HepG2 (cell line): ENCODE results near the gene VEZF1. TPM values are rescaled to one million over a fixed set of nuclear protein-coding genes. Genes with fewer than 3 reads are reported as not detected.

Experiments
- ATAC-seq: fragments of 200-7000 bp; cut with Tn5 transposase; 3 replicates; pipeline ENCODE4 v1.9.1; 2020; ENCODE audit warnings: mild to moderate bottlenecking, moderate library complexity
- BruUV-seq: library from RNA; stranded (reverse); fragments of 400-500 nt; replicated peaks from 2 replicates; lab custom pipeline; 2021; lab: Mats Ljungman, UMichigan
- CTCF ChIA-PET: fragments of 300-600 bp; formaldehyde crosslinking; extraction: SDS; loops from one replicate; lab custom pipeline; 2021; ENCODE audit warnings: low total read pairs, inconsistent platforms, low intra/inter-chr PET ratio; lab: Yijun Ruan, JAX
- POLR2A ChIA-PET: fragments of 350-600 bp; sonication (Branson Sonifier 250); formaldehyde crosslinking; loops from one replicate; lab custom pipeline; 2020; ENCODE audit warnings: antibody characterized with exemption, inconsistent platforms; lab: Yijun Ruan, JAX
- DNase-seq: peaks from one replicate; pipeline ENCODE4 v3.0.0-alpha.2; 2015; ENCODE audit warnings: low spot score
- FAIRE-seq: peaks from 3 replicates; lab custom pipeline; 2011; peaks lifted over from hg19 to GRCh38; lab: Jason Lieb, UNC
- H2AFZ ChIP-seq: one replicate; pipeline ENCODE4 v1.6.1; 2011; ENCODE audit warnings: low read length, inconsistent platforms
- H3K27ac ChIP-seq: fragments of 300-600 bp; 3 replicates; pipeline ENCODE4 v1.8.0; 2011; ENCODE audit warnings: mixed run types, mild to moderate bottlenecking, mixed read lengths, low read length, inconsistent platforms; ENCODE audit not compliant: insufficient read depth; ENCODE audit errors: extremely low read length
- H3K27me3 ChIP-seq, 2 experiments: fragments of 200-600 bp in 1 of 2; 2 replicates in 1 of 2; 3 replicates in 1 of 2; pipeline versions ENCODE4 v1.6.0 to v1.8.0; 2011; ENCODE audit warnings: low read length in 2 of 2, mild to moderate bottlenecking in 2 of 2, moderate library complexity in 2 of 2, inconsistent platforms in 1 of 2; ENCODE audit not compliant: insufficient read depth in 2 of 2, control insufficient read depth in 1 of 2
- H3K36me3 ChIP-seq, 2 experiments: fragments of 200-600 bp in 1 of 2; replicated peaks in 1 of 2; 2 replicates in 1 of 2; 3 replicates in 1 of 2; pipeline versions ENCODE4 v1.5.1 to v1.8.0; 2011; ENCODE audit warnings: low read length in 2 of 2, inconsistent platforms in 1 of 2; ENCODE audit not compliant: insufficient read depth in 2 of 2, control insufficient read depth in 1 of 2
- H3K4me1 ChIP-seq: 2 replicates; pipeline ENCODE4 v1.5.1; 2012; ENCODE audit warnings: low read length, inconsistent platforms; ENCODE audit not compliant: insufficient read depth
- H3K4me2 ChIP-seq: 2 replicates; pipeline ENCODE4 v1.6.0; 2011; ENCODE audit warnings: low read depth, low read length, inconsistent platforms
- H3K4me3 ChIP-seq, 3 experiments: fragments of 200-600 bp in 1 of 3; sonication (generic), shearing (Covaris generic) in 1 of 3; replicated peaks in 1 of 3; 2 replicates each; pipeline ENCODE4 v1.5.1; 2011 to 2016; ENCODE audit warnings: low read length in 3 of 3, inconsistent platforms in 2 of 3, low read depth in 2 of 3, mild to moderate bottlenecking in 2 of 3, control low read depth in 1 of 3, mixed read lengths in 1 of 3; ENCODE audit not compliant: insufficient read depth in 1 of 3
- H3K79me2 ChIP-seq: one replicate; pipeline ENCODE4 v1.6.1; 2011; ENCODE audit warnings: low read length, inconsistent platforms; ENCODE audit not compliant: insufficient read depth
- H3K9ac ChIP-seq: 2 replicates; pipeline ENCODE4 v1.6.0; 2011; ENCODE audit warnings: mild to moderate bottlenecking, low read depth, low read length, inconsistent platforms; ENCODE audit not compliant: insufficient read depth
- H3K9me3 ChIP-seq: 2 replicates; pipeline ENCODE4 v1.5.1; 2012; ENCODE audit warnings: mild to moderate bottlenecking, low read length
- H4K20me1 ChIP-seq: 2 replicates; pipeline ENCODE4 v1.6.0; 2011; ENCODE audit warnings: inconsistent platforms, mild to moderate bottlenecking, low read length, moderate library complexity; ENCODE audit not compliant: insufficient read depth
- ATF7 ChIP-seq, 2 experiments: fragments of 450-650 bp in 1 of 2; sonication (generic) in 1 of 2; formaldehyde crosslinking in 1 of 2; IDR thresholded peaks; 2 replicates each; pipeline versions ENCODE4 v1.4.0 to v1.6.1; 2016 to 2020; ENCODE audit warnings: antibody characterized with exemption in 1 of 2, mild to moderate bottlenecking in 1 of 2, missing genetic modification reagents in 1 of 2
- DRAP1 ChIP-seq: IDR thresholded peaks from 2 replicates; pipeline ENCODE4 v1.6.1; 2016; ENCODE audit warnings: missing genetic modification reagents, missing compliant biosample characterization
- GLI4 ChIP-seq: sonication (generic); formaldehyde crosslinking; IDR thresholded peaks from 2 replicates; pipeline ENCODE4 v1.5.1; 2020; ENCODE audit warnings: missing genetic modification reagents, mild to moderate bottlenecking, moderate library complexity, borderline replicate concordance
- HNRNPH1 ChIP-seq: fragments of 200-400 bp; formaldehyde crosslinking; optimal IDR thresholded peaks from 2 replicates; pipeline ENCODE3; 2017; ENCODE audit warnings: mild to moderate bottlenecking, low read depth, low read length
- MNT ChIP-seq: fragments of 450-650 bp; IDR thresholded peaks from 2 replicates; pipeline ENCODE4 v1.6.1; 2016
- MXD3 ChIP-seq: IDR thresholded peaks from 2 replicates; pipeline ENCODE4 v1.6.1; 2016; ENCODE audit warnings: mild to moderate bottlenecking, missing biosample characterization, missing genetic modification reagents
- NFRKB ChIP-seq: fragments of 450-650 bp; IDR thresholded peaks from 2 replicates; pipeline ENCODE4 v1.6.1; 2017
- ONECUT2 ChIP-seq: sonication (generic); formaldehyde crosslinking; IDR thresholded peaks from 2 replicates; pipeline ENCODE4 v1.4.0; 2020; ENCODE audit warnings: missing genetic modification reagents
- RNF2 ChIP-seq: fragments of 450-650 bp; conservative IDR thresholded peaks from 2 replicates; pipeline ENCODE4 v1.6.1; 2016; ENCODE audit warnings: low read depth
- SIX1 ChIP-seq: sonication (generic); formaldehyde crosslinking; IDR thresholded peaks from 2 replicates; pipeline ENCODE4 v1.4.0; 2020; ENCODE audit warnings: missing genetic modification reagents, borderline replicate concordance
- SUZ12 ChIP-seq: fragments of 150-350 bp; IDR thresholded peaks from 2 replicates; pipeline ENCODE4 v1.6.1; 2014; ENCODE audit warnings: low read depth, low read length
- ZFP36L1 ChIP-seq: sonication (generic); formaldehyde crosslinking; IDR thresholded peaks from 2 replicates; pipeline ENCODE4 v1.8.0; 2022; ENCODE audit warnings: mild to moderate bottlenecking, missing genetic modification reagents, moderate library complexity
- ZNF207 ChIP-seq: fragments of 450-650 bp; IDR thresholded peaks from 2 replicates; pipeline ENCODE4 v1.6.1; 2016; ENCODE audit warnings: antibody characterized with exemption, borderline replicate concordance
- ZNF281 ChIP-seq: sonication (generic); formaldehyde crosslinking; IDR thresholded peaks from 2 replicates; pipeline ENCODE4 v1.4.0; 2020; ENCODE audit warnings: missing genetic modification reagents, borderline replicate concordance
- ZNF292 ChIP-seq: sonication (generic); formaldehyde crosslinking; IDR thresholded peaks from 2 replicates; pipeline ENCODE4 v1.8.1; 2022; ENCODE audit warnings: mild to moderate bottlenecking, low read depth, missing genetic modification reagents, borderline replicate concordance
- ZNF556 ChIP-seq: sonication (generic); formaldehyde crosslinking; IDR thresholded peaks from 2 replicates; pipeline ENCODE4 v1.4.0; 2020; ENCODE audit warnings: mild to moderate bottlenecking, missing genetic modification reagents, borderline replicate concordance
- ZNF563 ChIP-seq: sonication (generic); formaldehyde crosslinking; IDR thresholded peaks from 2 replicates; pipeline ENCODE4 v1.8.0; 2022; ENCODE audit warnings: mild to moderate bottlenecking, moderate library complexity, missing genetic modification reagents
- ZNF569 ChIP-seq: sonication (generic); formaldehyde crosslinking; IDR thresholded peaks from 2 replicates; pipeline ENCODE4 v1.5.0; 2020; ENCODE audit warnings: mild to moderate bottlenecking, missing genetic modification reagents, moderate library complexity, borderline replicate concordance
- WGBS: methylation state at CpG from one replicate; pipeline ENCODE4 v1.1.6; 2017; ENCODE audit warnings: low lambda C conversion rate; 5-methylcytosine and 5-hydroxymethylcytosine counted together
- in situ Hi-C: cut with HindIII; loops from 2 replicates; pipeline ENCODE4 v1.10.0; 2017; ENCODE audit warnings: low pct_unique_long_range_greater_than_20kb; ENCODE audit not compliant: extremely low pct_ligation_motif_present
- intact Hi-C: fragments of 100-400 bp; cut with micrococcal nuclease; formaldehyde crosslinking; loops from one replicate; pipeline ENCODE4 v1.10.0; 2022; ENCODE audit not compliant: unreplicated experiment
- polyA plus RNA-seq, 8 experiments: library from polyadenylated mRNA; depleted of rRNA in 3 of 8; stranded (reverse) in 7 of 8; unstranded in 1 of 8; fragments of >200 nt; fragmentation: Illumina TruSeq in 4 of 8; extraction: Trizol in 4 of 8; gene quantifications; 2 replicates each; pipeline versions ENCODE4 v1.2.1 to v1.2.3, GENCODE V29; 2011 to 2016; ENCODE audit warnings: low read depth in 4 of 8, missing spikeins in 1 of 8, mixed read lengths in 1 of 8; ENCODE audit not compliant: insufficient read depth in 1 of 8
- total RNA-seq, 5 experiments: library from RNA; depleted of rRNA; stranded (reverse); fragments of >200 nt; fragmentation: Illumina TruSeq; extraction: Trizol; gene quantifications; 2 replicates each; pipeline ENCODE4 v1.2.3, GENCODE V29; 2016; ENCODE audit warnings: low read depth in 1 of 5

The VEZF1 gene
- total and polyA plus RNA-seq, 2 of the 13 experiments (the other 11 are each of a cell fraction or from before 2014, with no cell fraction given) = 45.9 to 49.7 TPM

GRCh38 chr17:57966875-57967274 lies 21.2 kb downstream of the VEZF1 start:
- H3K4me2 ChIP-seq = no peak overlapping the region; the same call in 1 of the 2 replicates
- H3K4me3 ChIP-seq = no peak overlapping the region
- H3K9me3 ChIP-seq = no peaks in the 10 kb centered on the region
- H3K9ac ChIP-seq = no peak overlapping the region
- WGBS = 15% methylated on average over 5 of the region's 5 CpGs
- BruUV-seq = no TSS peak
- H3K79me2 ChIP-seq = no peaks in the 10 kb centered on the region
- no peak overlapping the region for H3K27ac ChIP-seq
- no peak for FAIRE-seq
- POLR2A ChIA-PET = interaction anchor here (0.8 to 1.7 kb wide), 2 partner anchors 26 to 74 kb away, joined by 3 to 4 read pairs; no protein-coding TSS in a partner anchor
- H3K36me3 ChIP-seq = no peaks in the 10 kb centered on the region
- no peak for TF ChIP-seq ZNF281 (CRISPR knock-in tag)
- no peak for TF ChIP-seq ZNF563
- TF ChIP-seq ZNF556 (CRISPR knock-in tag) = no peak
- no peak for TF ChIP-seq SIX1 (CRISPR knock-in tag)
- TF ChIP-seq MNT = no peak
- TF ChIP-seq DRAP1 (CRISPR knock-in tag) = no peak
- TF ChIP-seq NFRKB = no peak
- TF ChIP-seq ZNF207 = no peak
- no peak for TF ChIP-seq RNF2
- TF ChIP-seq ATF7 (IDR thresholded peaks at IDR 0.05) = no peak
- TF ChIP-seq ATF7 (CRISPR knock-in tag; IDR thresholded peaks at IDR 0.05) = no peak
- TF ChIP-seq ONECUT2 (CRISPR knock-in tag) = no peak
- no peak for TF ChIP-seq ZFP36L1 (CRISPR knock-in tag)
- TF ChIP-seq MXD3 (CRISPR knock-in tag) = no peak
- no peak for TF ChIP-seq ZNF292 (CRISPR knock-in tag)
- no peak for TF ChIP-seq SUZ12
- no peak for TF ChIP-seq HNRNPH1
- TF ChIP-seq ZNF569 (CRISPR knock-in tag) = no peak
- no peak for TF ChIP-seq GLI4
- TF ChIP-seq, all 625 proteins: peak for 0
- DNase-seq (no peak), ATAC-seq (no peak)
- CTCF ChIA-PET = no interaction called here
- in situ Hi-C loops (no loop called here), intact Hi-C loops (no loop called here)
- H3K27me3 ChIP-seq = peaks cover 3 to 33% of the 10 kb centered on the region in 2 experiments; a peak in 4 of 5 replicates
- no peaks in the 10 kb centered on the region for H4K20me1 ChIP-seq
- H2AFZ ChIP-seq = no peak overlapping the region
- peaks cover 24% of the 10 kb centered on the region for H3K4me1 ChIP-seq
